Body of pancreas (tissue), 4 donors: Measurements from ENCODE around the gene MAML2. TPM values are rescaled to one million over a fixed set of nuclear protein-coding genes. Genes with fewer than 3 reads are reported as not detected.
A peak's percentile ranks its signal among the peaks of the same experiment; 100 is the strongest.

Source experiments
- ATAC-seq: fragments of 150-250 bp; one replicate; pipeline ENCODE4 v1.9.1; 2016
- DNase-seq, 4 donors: peaks; one replicate each; pipeline ENCODE4 v3.0.0-alpha.2; 2019
- H3K27ac ChIP-seq, 4 donors: fragments of 200-600 bp; sonication (generic); 1 replicate in 3 of 4; 2 replicates in 1 of 4; pipeline versions ENCODE4 v1.5.1 to v1.6.1; 2016 to 2019; ENCODE audit warnings: mild to moderate bottlenecking in 1 of 4, mixed read lengths in 1 of 4, moderate library complexity in 1 of 4
- H3K27me3 ChIP-seq, 2 donors: fragments of 200-600 bp; sonication (generic); one replicate each; pipeline ENCODE4 v1.6.0; 2016; ENCODE audit warnings: mild to moderate bottlenecking in 1 of 2
- H3K36me3 ChIP-seq, 2 donors: fragments of 200-600 bp; sonication (generic); replicated peaks in 1 of 2; 2 replicates each; pipeline ENCODE4 v1.5.1; 2016; ENCODE audit warnings: low read depth in 2 of 2; ENCODE audit not compliant: insufficient read depth in 1 of 2
- H3K4me1 ChIP-seq: fragments of 200-600 bp; sonication (generic); one replicate; pipeline ENCODE4 v1.6.0; 2016
- H3K4me3 ChIP-seq, 2 donors: fragments of 200-600 bp; sonication (generic); 1 replicate in 1 of 2; 2 replicates in 1 of 2; pipeline ENCODE4 v1.5.1; 2016 to 2019
- H3K9me3 ChIP-seq, 3 donors: fragments of 200-600 bp; sonication (generic); 1 replicate in 2 of 3; 2 replicates in 1 of 3; pipeline ENCODE4 v1.5.1; 2016
- CTCF ChIP-seq, 7 experiments: fragments of 450-650 bp in 4 of 7; fragments of 200-600 bp in 3 of 7; sonication (generic) in 3 of 7; IDR thresholded peaks; one replicate each; pipeline ENCODE4 v1.5.1; 2016 to 2019; ENCODE audit warnings: antibody characterized with exemption in 7 of 7
- POLR2A ChIP-seq, 3 donors: fragments of 450-650 bp; IDR thresholded peaks; one replicate each; pipeline ENCODE4 v1.6.1; 2016; ENCODE audit warnings: antibody characterized with exemption in 3 of 3, mild to moderate bottlenecking in 2 of 3
- WGBS, 2 donors: methylation state at CpG; one replicate each; pipeline ENCODE4 v1.1.5; 2017; 5-methylcytosine and 5-hydroxymethylcytosine counted together
- intact Hi-C: fragments of 100-400 bp; cut with DNase I; formaldehyde crosslinking; loops from one replicate; pipeline ENCODE4 v1.15.1; 2023
- total RNA-seq, 2 donors: library from RNA; depleted of rRNA; stranded (reverse); fragments of >200 nt; gene quantifications; one replicate each; pipeline ENCODE4 v1.1.0, GENCODE V29; 2016

Gene MAML2
- total RNA-seq, 2 donors from 2014 or later, result 7.9 to 9.9 TPM

DNA sequence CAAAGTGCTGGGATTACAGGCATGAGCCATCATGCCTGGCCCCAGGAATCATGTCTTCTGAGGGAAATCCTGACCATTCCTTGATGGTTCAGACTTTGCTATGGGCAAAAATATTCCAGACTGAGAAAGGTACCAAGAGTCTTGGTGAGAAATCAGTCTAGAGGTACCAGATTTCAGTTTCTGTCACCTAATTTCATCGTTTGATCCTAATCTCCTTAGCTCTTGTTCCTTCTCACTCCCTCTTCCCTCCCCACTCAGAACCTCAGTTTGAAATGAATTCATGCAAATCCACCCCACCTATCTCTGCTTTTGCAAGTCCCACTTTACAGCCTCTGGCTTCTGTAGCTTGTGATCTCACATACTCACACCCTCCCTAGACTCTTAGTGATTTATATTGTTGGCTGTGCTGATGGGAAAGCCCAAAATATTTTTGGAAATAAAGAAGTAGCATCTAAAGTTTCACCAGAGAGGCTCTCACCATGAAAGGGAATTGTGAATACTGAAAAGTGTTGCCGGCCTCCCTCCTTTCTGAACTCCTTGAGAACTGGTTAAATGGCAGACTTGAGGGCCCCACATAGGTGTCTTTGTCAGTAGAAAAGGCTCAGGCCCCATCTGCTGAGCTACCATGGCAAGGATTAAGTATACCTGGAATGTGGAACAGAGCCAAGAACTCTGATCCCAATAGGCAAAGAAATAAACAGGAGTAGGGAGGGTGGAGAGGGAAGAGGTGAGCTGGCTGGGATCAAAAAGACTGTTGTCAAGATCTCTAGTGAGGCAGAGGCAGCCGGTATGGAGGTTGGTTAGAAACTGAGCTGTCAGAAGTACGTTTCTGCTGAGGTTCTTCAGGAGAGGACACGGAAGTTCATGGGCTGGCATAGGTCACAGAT, 228.6 kb downstream of the MAML2 start:
- no peaks in the 10 kb centered on the region for H3K4me1 ChIP-seq
- no peaks in the 10 kb centered on the region for H3K27me3 ChIP-seq
- no peak overlapping the region for H3K4me3 ChIP-seq
- H3K36me3 ChIP-seq, result no peaks in the 10 kb centered on the region
- intact Hi-C loops, result no loop called here
- no peaks in the 10 kb centered on the region for H3K9me3 ChIP-seq
- 48 to 59% methylated on average over 5 of the region's 5 CpGs for WGBS, 2 donors
- ATAC-seq, result no peak
- TF ChIP-seq POLR2A (IDR thresholded peaks at IDR 0.05), result no peak
- TF ChIP-seq CTCF (IDR thresholded peaks at IDR 0.05), result no peak
- DNase-seq, result no peak
- H3K27ac ChIP-seq, result peak overlapping the region in 1 of 4 donors; percentile 48

GRCh38 chr11:96113193-96113681, 229.8 kb downstream of the MAML2 start:
- no peaks in the 10 kb centered on the region for H3K9me3 ChIP-seq
- H3K36me3 ChIP-seq, result no peaks in the 10 kb centered on the region
- no peaks in the 10 kb centered on the region for H3K4me1 ChIP-seq
- TF ChIP-seq POLR2A (IDR thresholded peaks at IDR 0.05) (no peak), CTCF (IDR thresholded peaks at IDR 0.05) (no peak)
- intact Hi-C loops, result no loop called here
- no peaks in the 10 kb centered on the region for H3K27me3 ChIP-seq
- H3K4me3 ChIP-seq, result no peak overlapping the region
- WGBS, 2 donors, result 52 to 53% methylated on average over 4 of the region's 4 CpGs
- DNase-seq (no peak), ATAC-seq (no peak)
- peak overlapping the region in 1 of 4 donors; percentile 21 for H3K27ac ChIP-seq

GRCh38 chr11:96112192-96113128, 230.5 kb downstream of the MAML2 start:
- H3K4me1 ChIP-seq, result no peaks in the 10 kb centered on the region
- H3K27ac ChIP-seq, result peak overlapping the region in 2 of 4 donors; percentile 5 to 21
- no peaks in the 10 kb centered on the region for H3K27me3 ChIP-seq
- ATAC-seq (no peak), DNase-seq (no peak)
- H3K9me3 ChIP-seq, result no peaks in the 10 kb centered on the region
- intact Hi-C loops, result no loop called here
- TF ChIP-seq CTCF (IDR thresholded peaks at IDR 0.05), result no peak
- H3K36me3 ChIP-seq, result no peaks in the 10 kb centered on the region
- H3K4me3 ChIP-seq, result no peak overlapping the region
- 78 to 84% methylated on average over 5 of the region's 5 CpGs for WGBS, 2 donors

DNA sequence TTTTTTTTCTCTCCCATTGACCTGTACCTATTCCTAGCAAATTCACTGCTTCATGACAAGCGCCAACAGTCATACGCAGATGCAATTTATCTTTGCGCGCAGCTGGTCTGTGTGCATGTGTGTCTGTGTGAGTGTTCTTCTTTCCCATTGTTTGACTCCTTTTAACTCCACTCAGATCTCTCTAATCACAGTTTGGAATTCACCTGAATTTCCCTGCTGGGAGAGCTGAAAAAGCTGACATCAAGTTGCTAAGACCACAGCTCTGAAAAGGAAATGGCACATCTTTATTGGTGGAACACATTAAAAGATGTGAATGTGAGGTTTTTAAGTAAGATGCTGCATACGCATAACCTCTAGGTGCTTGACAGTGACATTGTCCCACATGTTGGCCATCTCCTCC, 231.7 kb downstream of the MAML2 start:
- ATAC-seq (no peak), DNase-seq (no peak)
- TF ChIP-seq POLR2A (IDR thresholded peaks at IDR 0.05) (no peak), CTCF (IDR thresholded peaks at IDR 0.05) (no peak)
- Histone ChIP-seq H3K9me3 (no peaks in the 10 kb centered on the region), H3K4me1 (no peaks in the 10 kb centered on the region), H3K27me3 (no peaks in the 10 kb centered on the region), H3K27ac (no peak overlapping the region), H3K36me3 (no peaks in the 10 kb centered on the region), H3K4me3 (no peak overlapping the region)
- intact Hi-C loops, result no loop called here
- WGBS, 2 donors, result 82 to 83% methylated on average over 5 of the region's 5 CpGs
